Measurements from ENCODE around the gene ACTR1A.
"Not testable (repeated sequence)": the region's sequence is repeated elsewhere in the genome, so short reads cannot be mapped to it uniquely, and the experiment has no call there.

The ACTR1A gene

GRCh38 chr10:102502337-102503151 is at the start of gene ACTR1A:
Gene ACTR1A (minus strand): TSS chr10:102502712. CDS start chr10:102502647, 65 bp downstream.
- DNase-seq (ENCODE audit: low spot score): peak; percentile 98

- no peak for DNase-seq (ENCODE audit: low spot score)
These were observed 48.2 kb upstream of the ACTR1A start for GRCh38 chr10:102550636-102551210.

- DNase-seq (ENCODE audit: low spot score): no peak
These were observed 47.0 kb upstream of the ACTR1A start for GRCh38 chr10:102549549-102549948.

GRCh38 chr10:102546606-102547320 is 44.3 kb upstream of the ACTR1A start:
- DNase-seq (ENCODE audit: low spot score): no peak

- no peak for DNase-seq (ENCODE audit: low spot score)
These were observed 43.5 kb upstream of the ACTR1A start for GRCh38 chr10:102545997-102546396.

GRCh38 chr10:102545265-102545871 is 42.9 kb upstream of the ACTR1A start:
- DNase-seq (ENCODE audit: low spot score): no peak

GRCh38 chr10:102542800-102543418 is 40.4 kb upstream of the ACTR1A start:
- no peak for DNase-seq (ENCODE audit: low spot score)

GRCh38 chr10:102540023-102540422 is 37.5 kb upstream of the ACTR1A start:
- peak; percentile 16 for DNase-seq (ENCODE audit: low spot score)

GRCh38 chr10:102538811-102539210 is 36.3 kb upstream of the ACTR1A start:
- DNase-seq (ENCODE audit: low spot score): no peak

- no peak for DNase-seq (ENCODE audit: low spot score)
These were observed 35.4 kb upstream of the ACTR1A start for GRCh38 chr10:102537948-102538347.

GRCh38 chr10:102537367-102537766 is 34.9 kb upstream of the ACTR1A start:
- no peak for DNase-seq (ENCODE audit: low spot score)

GRCh38 chr10:102535481-102536147 is 33.1 kb upstream of the ACTR1A start:
- no peak for DNase-seq (ENCODE audit: low spot score)

GRCh38 chr10:102534966-102535365 is 32.5 kb upstream of the ACTR1A start:
- DNase-seq (ENCODE audit: low spot score): not testable (repeated sequence)

- no peak for DNase-seq (ENCODE audit: low spot score)
These were observed 31.8 kb upstream of the ACTR1A start for GRCh38 chr10:102534333-102534732.

GRCh38 chr10:102527546-102527945 is 25.0 kb upstream of the ACTR1A start:
- no peak for DNase-seq (ENCODE audit: low spot score)

GRCh38 chr10:102524746-102525145 is 22.2 kb upstream of the ACTR1A start:
- DNase-seq (ENCODE audit: low spot score): no peak

GRCh38 chr10:102523250-102524029 is 20.9 kb upstream of the ACTR1A start:
- no peak for DNase-seq (ENCODE audit: low spot score)

GRCh38 chr10:102522874-102523249 is 20.4 kb upstream of the ACTR1A start:
- no peak for DNase-seq (ENCODE audit: low spot score)

- DNase-seq (ENCODE audit: low spot score): no peak
These were observed 16.8 kb upstream of the ACTR1A start for GRCh38 chr10:102519246-102519825.

- DNase-seq (ENCODE audit: low spot score): no peak
These were observed 15.0 kb upstream of the ACTR1A start for GRCh38 chr10:102517553-102517952.
